ENCODE results near the gene IL4.
"Not testable (repeated sequence)": the region's sequence is repeated elsewhere in the genome, so short reads cannot be mapped to it uniquely, and the experiment has no call there.

The IL4 gene

GRCh38 chr5:132673939-132674630 lies at the start of gene IL4:
IL4 (plus strand) TSS chr5:132673989; CDS start chr5:132674051, 62 bp downstream.
- no peak for DNase-seq (ENCODE audit: low read depth)

- DNase-seq (ENCODE audit: low read depth), result no peak
Observed at GRCh38 chr5:132627470-132627869, 46.3 kb upstream of the IL4 start.

- no peak for DNase-seq (ENCODE audit: low read depth)
Observed at GRCh38 chr5:132628814-132629213, 45.0 kb upstream of the IL4 start.

GRCh38 chr5:132629230-132629944 lies 44.4 kb upstream of the IL4 start:
- no peak for DNase-seq (ENCODE audit: low read depth)

GRCh38 chr5:132633587-132633986 lies 40.2 kb upstream of the IL4 start:
- not testable (repeated sequence) for DNase-seq (ENCODE audit: low read depth)

GRCh38 chr5:132635873-132636272 lies 37.9 kb upstream of the IL4 start:
- DNase-seq (ENCODE audit: low read depth), result no peak

GRCh38 chr5:132637241-132637640 lies 36.5 kb upstream of the IL4 start:
- no peak for DNase-seq (ENCODE audit: low read depth)

GRCh38 chr5:132639706-132640130 lies 34.1 kb upstream of the IL4 start:
- DNase-seq (ENCODE audit: low read depth), result no peak

GRCh38 chr5:132640613-132641012 lies 33.2 kb upstream of the IL4 start:
- DNase-seq (ENCODE audit: low read depth), result no peak

- no peak for DNase-seq (ENCODE audit: low read depth)
Observed at GRCh38 chr5:132641241-132641723, 32.5 kb upstream of the IL4 start.

GRCh38 chr5:132641841-132642240 lies 31.9 kb upstream of the IL4 start:
- no peak for DNase-seq (ENCODE audit: low read depth)

GRCh38 chr5:132644177-132644576 lies 29.6 kb upstream of the IL4 start:
- no peak for DNase-seq (ENCODE audit: low read depth)

- DNase-seq (ENCODE audit: low read depth), result no peak
Observed at GRCh38 chr5:132646583-132647266, 27.1 kb upstream of the IL4 start.

GRCh38 chr5:132647473-132647872 lies 26.3 kb upstream of the IL4 start:
- DNase-seq (ENCODE audit: low read depth), result no peak

GRCh38 chr5:132648355-132648754 lies 25.4 kb upstream of the IL4 start:
- no peak for DNase-seq (ENCODE audit: low read depth)

GRCh38 chr5:132651838-132652469 lies 21.8 kb upstream of the IL4 start:
- DNase-seq (ENCODE audit: low read depth), result no peak

- DNase-seq (ENCODE audit: low read depth), result no peak
Observed at GRCh38 chr5:132653716-132654115, 20.1 kb upstream of the IL4 start.

- peak; percentile 33 for DNase-seq (ENCODE audit: low read depth)
Observed at GRCh38 chr5:132655821-132656773, 17.7 kb upstream of the IL4 start.

- DNase-seq (ENCODE audit: low read depth), result no peak
Observed at GRCh38 chr5:132656774-132657355, 16.9 kb upstream of the IL4 start.

GRCh38 chr5:132657676-132658380 lies 16.0 kb upstream of the IL4 start, which contains the start of gene IL13:
IL13 (plus strand) TSS chr5:132658173; CDS start chr5:132658187, 14 bp downstream.
- DNase-seq (ENCODE audit: low read depth), result no peak

Data from activated T-cell treated with anti-CD3 and anti-CD28 coated beads for 24 hours (primary cell).